Esophagus squamous epithelium (tissue), 5 donors: ENCODE results near the gene CAPZB. TPM values are rescaled to one million over a fixed set of nuclear protein-coding genes. Genes with fewer than 3 reads are reported as not detected.

ENCODE experiments used
- DNase-seq: peaks from one replicate; lab custom pipeline; 2025; lab: John Stamatoyannopoulos, UW
- H3K27ac ChIP-seq, 4 donors: fragments of 200-600 bp; sonication (generic); one replicate each; pipeline ENCODE4 v1.5.1; 2016 to 2019; ENCODE audit warnings: mild to moderate bottlenecking in 1 of 4
- H3K27me3 ChIP-seq, 4 donors: fragments of 200-600 bp; sonication (generic); 1 replicate in 3 of 4; 2 replicates in 1 of 4; pipeline versions ENCODE4 v1.5.1 to v1.6.0; 2017 to 2021; ENCODE audit warnings: antibody characterized with exemption in 1 of 4
- H3K36me3 ChIP-seq, 3 donors: fragments of 200-600 bp; sonication (generic); one replicate each; pipeline ENCODE4 v1.5.1; 2016 to 2019
- H3K4me1 ChIP-seq, 3 donors: fragments of 200-600 bp; sonication (generic); one replicate each; pipeline ENCODE4 v1.5.1; 2017 to 2019
- H3K4me3 ChIP-seq, 4 donors: fragments of 200-600 bp; sonication (generic); 1 replicate in 3 of 4; 2 replicates in 1 of 4; pipeline ENCODE4 v1.5.1; 2016 to 2019; ENCODE audit warnings: mild to moderate bottlenecking in 2 of 4, moderate library complexity in 1 of 4
- H3K9me3 ChIP-seq, 3 donors: fragments of 200-600 bp; sonication (generic); one replicate each; pipeline ENCODE4 v1.5.1; 2016 to 2019
- POLR2A ChIP-seq, 4 donors: fragments of 450-650 bp; IDR thresholded peaks; one replicate each; pipeline ENCODE4 v1.6.1; 2017; ENCODE audit warnings: antibody characterized with exemption in 4 of 4, mild to moderate bottlenecking in 4 of 4, moderate library complexity in 3 of 4
- WGBS, 2 donors: methylation state at CpG; one replicate each; pipeline ENCODE4 v1.1.5; 2018; 5-methylcytosine and 5-hydroxymethylcytosine counted together
- intact Hi-C: fragments of 100-400 bp; cut with DNase I; formaldehyde crosslinking; loops from one replicate; pipeline ENCODE4 v1.15.0; 2022
- total RNA-seq, 4 donors: library from RNA; depleted of rRNA; stranded (reverse); fragments of >200 nt; gene quantifications; one replicate each; pipeline ENCODE4 v1.1.0, GENCODE V29; 2016
- TF ChIP-seq, protein P1 (sequence below), 6 experiments: fragments of 450-650 bp in 4 of 6; fragments of 200-600 bp in 2 of 6; sonication (generic) in 2 of 6; IDR thresholded peaks; one replicate each; pipeline ENCODE4 v1.5.1; 2016 to 2019; ENCODE audit warnings: antibody characterized with exemption in 6 of 6, mild to moderate bottlenecking in 4 of 6, moderate library complexity in 4 of 6
- donor health status: DM: yes; HTN: yes; CAD: no.

Gene CAPZB
- total RNA-seq, 4 donors from 2014 or later: 89.4 to 146 (median 126) TPM

- peak overlapping the region in 1 of 4 donors; percentile 32 for H3K4me3 ChIP-seq
- peaks cover 32 to 98% (median 72%) of the 10 kb centered on the region in 3 donors for H3K4me1 ChIP-seq
- H3K27me3 ChIP-seq: no peaks in the 10 kb centered on the region
- TF ChIP-seq, protein P1, sequence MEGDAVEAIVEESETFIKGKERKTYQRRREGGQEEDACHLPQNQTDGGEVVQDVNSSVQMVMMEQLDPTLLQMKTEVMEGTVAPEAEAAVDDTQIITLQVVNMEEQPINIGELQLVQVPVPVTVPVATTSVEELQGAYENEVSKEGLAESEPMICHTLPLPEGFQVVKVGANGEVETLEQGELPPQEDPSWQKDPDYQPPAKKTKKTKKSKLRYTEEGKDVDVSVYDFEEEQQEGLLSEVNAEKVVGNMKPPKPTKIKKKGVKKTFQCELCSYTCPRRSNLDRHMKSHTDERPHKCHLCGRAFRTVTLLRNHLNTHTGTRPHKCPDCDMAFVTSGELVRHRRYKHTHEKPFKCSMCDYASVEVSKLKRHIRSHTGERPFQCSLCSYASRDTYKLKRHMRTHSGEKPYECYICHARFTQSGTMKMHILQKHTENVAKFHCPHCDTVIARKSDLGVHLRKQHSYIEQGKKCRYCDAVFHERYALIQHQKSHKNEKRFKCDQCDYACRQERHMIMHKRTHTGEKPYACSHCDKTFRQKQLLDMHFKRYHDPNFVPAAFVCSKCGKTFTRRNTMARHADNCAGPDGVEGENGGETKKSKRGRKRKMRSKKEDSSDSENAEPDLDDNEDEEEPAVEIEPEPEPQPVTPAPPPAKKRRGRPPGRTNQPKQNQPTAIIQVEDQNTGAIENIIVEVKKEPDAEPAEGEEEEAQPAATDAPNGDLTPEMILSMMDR (IDR thresholded peaks at IDR 0.05): no peak
- no peak for TF ChIP-seq POLR2A (IDR thresholded peaks at IDR 0.05)
- peak overlapping the region; percentile 85 to 92 (median 90) for H3K27ac ChIP-seq
- no peaks in the 10 kb centered on the region for H3K9me3 ChIP-seq
- no peak for DNase-seq
- H3K36me3 ChIP-seq: peaks cover 0 to 30% (median 0%) of the 10 kb centered on the region in 3 donors
- 65 to 75% methylated on average over 7 of the region's 7 CpGs for WGBS, 2 donors
- intact Hi-C loops: no loop called here
These were observed 16.3 kb downstream of the CAPZB start for GRCh38 chr1:19469004-19469403.

DNA sequence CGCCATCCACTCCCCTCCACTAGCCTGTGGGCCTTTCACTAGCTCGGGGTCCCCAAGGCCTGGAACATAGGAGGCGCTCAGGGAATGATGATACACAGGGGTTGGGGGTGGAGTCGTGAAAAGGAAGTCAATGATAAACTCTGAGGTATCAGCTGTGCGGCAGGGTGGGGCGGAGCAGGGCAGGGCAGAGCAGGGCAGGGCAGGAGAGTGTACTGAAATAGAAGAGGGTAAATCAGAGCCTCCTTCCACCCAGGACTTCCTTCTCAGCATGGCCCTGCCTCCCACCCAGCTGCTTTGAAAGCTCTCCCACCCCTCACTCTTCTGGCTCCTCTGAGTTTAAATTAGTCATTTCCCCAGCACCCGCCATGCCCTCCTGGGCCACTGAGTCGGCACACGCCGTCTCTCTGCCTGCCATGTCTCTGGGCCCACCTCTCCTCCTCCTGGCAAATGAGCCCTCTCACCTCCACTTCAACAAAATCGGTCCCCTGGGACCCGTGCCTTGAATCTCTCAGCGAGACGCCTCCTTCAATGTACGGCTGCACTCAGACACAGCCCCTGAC is 16.9 kb downstream of the CAPZB start:
- WGBS, 2 donors: 46 to 51% methylated on average over 13 to 14 of the region's 15 CpGs
- H3K4me1 ChIP-seq: peaks cover 35 to 98% (median 70%) of the 10 kb centered on the region in 3 donors

DNA sequence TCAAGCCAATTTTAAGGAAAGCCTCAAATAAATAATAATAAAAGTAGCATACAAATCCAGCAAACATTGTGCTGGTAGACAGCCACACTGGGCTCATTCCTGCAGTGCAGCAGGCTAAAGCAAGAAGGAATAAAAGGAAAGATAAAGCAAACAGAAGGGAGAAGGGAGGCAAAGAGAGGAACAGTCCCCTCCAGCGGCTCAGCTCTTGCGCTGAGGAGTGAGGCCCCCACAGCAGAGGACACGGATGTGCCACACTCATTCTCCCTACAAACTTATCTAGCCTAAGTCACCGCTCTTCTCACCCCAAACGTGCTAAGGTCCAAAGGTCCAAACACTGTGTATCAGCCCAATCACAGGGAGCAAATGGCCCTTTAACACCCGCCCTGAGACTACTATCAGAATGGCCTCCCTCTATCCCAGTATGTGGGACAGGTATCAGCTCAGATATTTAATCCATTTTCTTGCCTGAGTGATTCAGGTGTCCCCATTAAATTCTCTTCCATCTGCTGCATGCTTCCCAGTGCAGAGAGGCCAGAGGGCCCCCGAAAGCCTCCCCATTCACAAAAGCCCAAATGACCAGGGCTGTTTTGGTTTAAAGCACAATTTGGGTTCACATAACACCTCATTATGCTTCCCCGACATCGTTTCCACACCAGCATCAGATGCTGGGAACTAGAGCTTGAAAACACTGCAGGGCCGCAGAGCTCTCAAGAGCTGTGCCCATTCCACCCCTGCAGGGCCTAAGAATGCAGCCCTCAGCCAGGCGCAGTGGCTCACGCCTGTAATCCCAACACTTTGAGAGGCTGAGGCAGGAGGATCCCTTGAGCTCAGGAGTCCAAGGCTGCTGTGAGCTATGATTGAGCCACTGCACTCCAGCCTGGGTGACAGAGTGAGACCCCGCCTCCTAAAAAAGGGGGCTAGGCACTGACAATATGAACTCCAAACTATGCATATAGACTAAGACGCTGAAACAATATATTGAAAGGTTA is 17.8 kb downstream of the CAPZB start:
- intact Hi-C loops: no loop called here
- H3K9me3 ChIP-seq: no peaks in the 10 kb centered on the region
- H3K27me3 ChIP-seq: no peaks in the 10 kb centered on the region
- no peak overlapping the region for H3K4me3 ChIP-seq
- WGBS, 2 donors: 76 to 79% methylated on average over 9 of the region's 14 CpGs
- TF ChIP-seq, protein P1 (IDR thresholded peaks at IDR 0.05): no peak
- TF ChIP-seq POLR2A (IDR thresholded peaks at IDR 0.05): no peak
- peaks cover 45 to 98% (median 75%) of the 10 kb centered on the region in 3 donors for H3K4me1 ChIP-seq
- H3K36me3 ChIP-seq: peaks cover 0 to 24% (median 0%) of the 10 kb centered on the region in 3 donors
- DNase-seq: no peak
- H3K27ac ChIP-seq: peak overlapping the region; percentile 85 to 92 (median 90)

More for the DNA sequence above, 16.9 kb downstream of the CAPZB start:
- peak in 2 of 4 donors; percentile 20 to 30 for TF ChIP-seq POLR2A (IDR thresholded peaks at IDR 0.05)
- TF ChIP-seq, protein P1 (IDR thresholded peaks at IDR 0.05): no peak
- intact Hi-C loops: no loop called here
- peak overlapping the region in 1 of 4 donors; percentile 32 for H3K4me3 ChIP-seq
- DNase-seq: no peak
- H3K9me3 ChIP-seq: no peaks in the 10 kb centered on the region
- H3K27ac ChIP-seq: peak overlapping the region; percentile 85 to 92 (median 90)
- no peaks in the 10 kb centered on the region for H3K27me3 ChIP-seq
- H3K36me3 ChIP-seq: peaks cover 0 to 30% (median 0%) of the 10 kb centered on the region in 3 donors

DNA sequence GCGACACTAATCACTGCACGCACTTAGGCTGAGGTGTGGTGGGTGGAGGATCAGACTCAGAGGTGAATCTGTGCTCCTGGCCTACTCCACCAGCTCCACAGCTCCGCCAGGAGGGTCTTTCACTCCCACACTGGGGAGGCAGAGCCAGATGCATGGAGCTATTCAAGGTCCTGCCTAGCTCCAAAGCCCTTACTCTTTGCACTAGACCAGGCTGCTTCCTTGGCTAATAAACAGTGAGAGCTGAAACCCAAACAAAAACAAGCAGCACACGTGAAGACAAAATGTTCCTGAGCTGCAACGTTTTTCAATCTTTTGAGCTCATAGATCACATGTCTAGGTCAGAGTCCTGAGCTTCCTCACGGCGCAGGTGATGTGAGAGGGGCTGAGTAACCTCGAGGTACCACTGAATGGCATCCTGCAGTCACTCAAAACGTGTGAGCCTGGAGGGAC is 19.2 kb downstream of the CAPZB start:
- no peak overlapping the region for H3K4me3 ChIP-seq
- no peaks in the 10 kb centered on the region for H3K9me3 ChIP-seq
- peak overlapping the region; percentile 32 to 92 (median 85) for H3K27ac ChIP-seq
- DNase-seq: no peak
- peaks cover 50 to 96% (median 73%) of the 10 kb centered on the region in 3 donors for H3K4me1 ChIP-seq
- TF ChIP-seq, protein P1 (IDR thresholded peaks at IDR 0.05): no peak
- peak in 1 of 4 donors; percentile 30 for TF ChIP-seq POLR2A (IDR thresholded peaks at IDR 0.05)
- peaks cover 0 to 17% (median 0%) of the 10 kb centered on the region in 3 donors for H3K36me3 ChIP-seq
- intact Hi-C loops: no loop called here
- H3K27me3 ChIP-seq: no peaks in the 10 kb centered on the region
- WGBS, 2 donors: 38 to 71% methylated on average over 4 to 8 of the region's 9 CpGs
